Mesenchymal stem cell (in vitro differentiated cells and primary cell): ENCODE measurements around the gene PITHD1.

Experiments used
- DNase-seq: peaks from one replicate; pipeline ENCODE4 v3.0.0-alpha.2; 2013
- H2AFZ ChIP-seq: one replicate; pipeline ENCODE4 v1.6.1; 2013; ENCODE audit warnings: low read depth, mild to moderate bottlenecking, control low read depth, inconsistent platforms, low read length, moderate library complexity
- H2AK5ac ChIP-seq: 2 replicates; pipeline ENCODE4 v1.6.1; 2013; ENCODE audit warnings: low read length, moderate library complexity, mild to moderate bottlenecking, inconsistent platforms; ENCODE audit not compliant: severe bottlenecking
- H2BK120ac ChIP-seq: one replicate; pipeline ENCODE4 v1.6.1; 2013; ENCODE audit warnings: low read depth, mild to moderate bottlenecking, inconsistent platforms, low read length, moderate library complexity
- H2BK12ac ChIP-seq, 2 experiments: one replicate each; pipeline ENCODE4 v1.6.1; 2013; ENCODE audit warnings: inconsistent platforms in 2 of 2, low read length in 2 of 2, mild to moderate bottlenecking in 2 of 2, moderate library complexity in 2 of 2, control low read depth in 1 of 2
- H2BK15ac ChIP-seq: one replicate; pipeline ENCODE4 v1.6.1; 2013; ENCODE audit warnings: mild to moderate bottlenecking, low read depth, inconsistent platforms; ENCODE audit not compliant: poor library complexity, severe bottlenecking
- H2BK5ac ChIP-seq: 2 replicates; pipeline ENCODE4 v1.6.1; 2013; ENCODE audit warnings: low read depth, mild to moderate bottlenecking, low read length, control low read depth, inconsistent platforms; ENCODE audit not compliant: poor library complexity, severe bottlenecking
- H3K14ac ChIP-seq, 2 experiments: one replicate each; pipeline ENCODE4 v1.6.1; 2013; ENCODE audit warnings: inconsistent platforms in 2 of 2, low read length in 2 of 2, control low read depth in 1 of 2, mild to moderate bottlenecking in 1 of 2, moderate library complexity in 1 of 2
- H3K18ac ChIP-seq, 2 experiments: one replicate each; pipeline ENCODE4 v1.6.1; 2013; ENCODE audit warnings: inconsistent platforms in 2 of 2, low read length in 2 of 2, control low read depth in 1 of 2, low read depth in 1 of 2, mild to moderate bottlenecking in 1 of 2
- H3K23ac ChIP-seq, 2 experiments: one replicate each; pipeline ENCODE4 v1.6.1; 2013; ENCODE audit warnings: inconsistent platforms in 2 of 2, low read length in 2 of 2, mild to moderate bottlenecking in 2 of 2, moderate library complexity in 2 of 2, control low read depth in 1 of 2
- H3K27ac ChIP-seq: 2 replicates; pipeline ENCODE4 v1.5.1; 2013; ENCODE audit warnings: mild to moderate bottlenecking, moderate library complexity, low read length, control low read depth, inconsistent platforms; ENCODE audit not compliant: poor library complexity, severe bottlenecking
- H3K27me3 ChIP-seq, 2 experiments: 2 replicates each; pipeline versions ENCODE4 v1.6.1 to v1.7.0; 2013; ENCODE audit warnings: low read length in 2 of 2, mild to moderate bottlenecking in 2 of 2, moderate library complexity in 2 of 2, control low read depth in 1 of 2, inconsistent platforms in 1 of 2; ENCODE audit not compliant: control insufficient read depth in 1 of 2, insufficient read depth in 1 of 2
- H3K36me3 ChIP-seq, 2 experiments: 2 replicates each; pipeline versions ENCODE4 v1.6.1 to v1.7.0; 2013; ENCODE audit warnings: low read length in 2 of 2, control low read depth in 1 of 2, inconsistent platforms in 1 of 2, low read depth in 1 of 2, mild to moderate bottlenecking in 1 of 2; ENCODE audit not compliant: insufficient read depth in 2 of 2, control insufficient read depth in 1 of 2
- H3K4ac ChIP-seq, 2 experiments: one replicate each; pipeline ENCODE4 v1.6.1; 2013; ENCODE audit warnings: inconsistent platforms in 2 of 2, low read length in 2 of 2, mild to moderate bottlenecking in 2 of 2, moderate library complexity in 2 of 2, control low read depth in 1 of 2, low read depth in 1 of 2
- H3K4me1 ChIP-seq: 2 replicates; pipeline ENCODE4 v1.6.1; 2013; ENCODE audit warnings: low read depth, low read length, control low read depth; ENCODE audit not compliant: control insufficient read depth, insufficient read depth
- H3K4me2 ChIP-seq: 2 replicates; pipeline ENCODE4 v1.6.1; 2013; ENCODE audit warnings: low read length, mild to moderate bottlenecking, inconsistent platforms; ENCODE audit not compliant: poor library complexity, severe bottlenecking
- H3K4me3 ChIP-seq, 2 experiments: 2 replicates each; pipeline versions ENCODE4 v1.5.1 to v1.7.0; 2013; ENCODE audit warnings: low read length in 2 of 2, mild to moderate bottlenecking in 2 of 2, control low read depth in 1 of 2, low read depth in 1 of 2; ENCODE audit not compliant: insufficient read depth in 1 of 2
- H3K79me1 ChIP-seq: replicated peaks from 2 replicates; pipeline ENCODE4 v1.6.1; 2013; ENCODE audit warnings: mild to moderate bottlenecking, control low read depth, low read length, inconsistent platforms; ENCODE audit not compliant: poor library complexity, severe bottlenecking
- H3K9ac ChIP-seq: 2 replicates; pipeline ENCODE4 v1.7.0; 2013; ENCODE audit warnings: mild to moderate bottlenecking, low read length, moderate library complexity
- H3K9me3 ChIP-seq: 2 replicates; pipeline ENCODE4 v1.7.0; 2013; ENCODE audit warnings: mild to moderate bottlenecking, low read length; ENCODE audit not compliant: control insufficient read depth
- H4K8ac ChIP-seq: one replicate; pipeline ENCODE4 v1.6.1; 2013; ENCODE audit warnings: inconsistent platforms, mild to moderate bottlenecking, low read length, moderate library complexity
- H4K91ac ChIP-seq: one replicate; pipeline ENCODE4 v1.6.1; 2013; ENCODE audit warnings: mild to moderate bottlenecking, low read length, inconsistent platforms
- WGBS: methylation state at CpG from one replicate; pipeline ENCODE4 v1.1.7; 2013; ENCODE audit warnings: mixed read lengths; 5-methylcytosine and 5-hydroxymethylcytosine counted together

PITHD1 gene

GRCh38 chr1:23816361-23816760, 38.1 kb downstream of the PITHD1 start:
- H3K27ac ChIP-seq, result no peak overlapping the region
- 93% methylated on average over 2 of the region's 3 CpGs for WGBS
- no peak for DNase-seq

GRCh38 chr1:23816906-23817305, 38.7 kb downstream of the PITHD1 start:
- DNase-seq, result no peak
- Histone ChIP-seq H3K18ac (no peak overlapping the region), H3K4me1 (no peaks in the 10 kb centered on the region), H3K4me3 (no peak overlapping the region), H2BK15ac (no peak overlapping the region), H3K9me3 (no peaks in the 10 kb centered on the region), H2BK5ac (no peak overlapping the region), H2AK5ac (no peak overlapping the region), H3K23ac (no peak overlapping the region), H2BK120ac (no peak overlapping the region), H3K36me3 (peaks cover 45 to 71% of the 10 kb centered on the region in 2 experiments), H3K14ac (no peak overlapping the region), H3K4ac (no peak overlapping the region), H3K4me2 (no peak overlapping the region), H3K27me3 (no peaks in the 10 kb centered on the region), H4K91ac (no peak overlapping the region), H3K27ac (no peak overlapping the region), H2AFZ (no peak overlapping the region), H2BK12ac (no peak overlapping the region), H4K8ac (no peak overlapping the region), H3K79me1 (peaks cover 8% of the 10 kb centered on the region), H3K9ac (no peak overlapping the region)

More at GRCh38 chr1:23816361-23816760, 38.1 kb downstream of the PITHD1 start:
- no peaks in the 10 kb centered on the region for H3K4me1 ChIP-seq
- no peak overlapping the region for H3K4ac ChIP-seq
- H3K9ac ChIP-seq, result no peak overlapping the region
- no peak overlapping the region for H3K18ac ChIP-seq
- no peak overlapping the region for H4K91ac ChIP-seq
- H3K14ac ChIP-seq, result no peak overlapping the region
- H2BK5ac ChIP-seq, result no peak overlapping the region
- H3K4me2 ChIP-seq, result no peak overlapping the region
- H3K9me3 ChIP-seq, result no peaks in the 10 kb centered on the region
- no peak overlapping the region for H2BK12ac ChIP-seq
- H3K27me3 ChIP-seq, result no peaks in the 10 kb centered on the region
- H3K79me1 ChIP-seq, result peaks cover 5% of the 10 kb centered on the region
- H3K4me3 ChIP-seq, result no peak overlapping the region
- H2BK120ac ChIP-seq, result no peak overlapping the region
- no peak overlapping the region for H2AK5ac ChIP-seq
- peaks cover 46 to 76% of the 10 kb centered on the region in 2 experiments for H3K36me3 ChIP-seq
- no peak overlapping the region for H3K23ac ChIP-seq
- H2BK15ac ChIP-seq, result no peak overlapping the region
- H4K8ac ChIP-seq, result no peak overlapping the region
- H2AFZ ChIP-seq, result no peak overlapping the region

GRCh38 chr1:23817633-23818032, 39.4 kb downstream of the PITHD1 start:
- H2BK15ac ChIP-seq, result no peak overlapping the region
- no peak overlapping the region for H3K4me3 ChIP-seq
- no peak overlapping the region for H2AK5ac ChIP-seq
- no peaks in the 10 kb centered on the region for H3K4me1 ChIP-seq
- no peaks in the 10 kb centered on the region for H3K27me3 ChIP-seq
- WGBS, result 94% methylated on average over 2 of the region's 3 CpGs
- no peak overlapping the region for H3K4ac ChIP-seq
- H3K36me3 ChIP-seq, result peaks cover 38 to 63% of the 10 kb centered on the region in 2 experiments
- H2BK120ac ChIP-seq, result no peak overlapping the region
- no peaks in the 10 kb centered on the region for H3K9me3 ChIP-seq
- H2BK5ac ChIP-seq, result no peak overlapping the region
- H3K14ac ChIP-seq, result no peak overlapping the region
- no peak overlapping the region for H4K91ac ChIP-seq
- no peak overlapping the region for H3K18ac ChIP-seq
- no peak overlapping the region for H4K8ac ChIP-seq
- H3K9ac ChIP-seq, result no peak overlapping the region
- H2AFZ ChIP-seq, result no peak overlapping the region
- no peak overlapping the region for H2BK12ac ChIP-seq
- H3K27ac ChIP-seq, result no peak overlapping the region
- H3K23ac ChIP-seq, result no peak overlapping the region
- H3K4me2 ChIP-seq, result no peak overlapping the region
- H3K79me1 ChIP-seq, result peaks cover 13% of the 10 kb centered on the region
- DNase-seq, result no peak

GRCh38 chr1:23823767-23824166, 45.5 kb downstream of the PITHD1 start:
- Histone ChIP-seq H4K91ac (no peak overlapping the region), H3K23ac (no peak overlapping the region), H2AFZ (no peak overlapping the region), H2BK12ac (peak overlapping the region in 1 of 2 experiments; percentile 39), H3K9me3 (no peaks in the 10 kb centered on the region), H2BK5ac (no peak overlapping the region), H2BK120ac (no peak overlapping the region), H3K36me3 (peaks cover 5 to 14% of the 10 kb centered on the region in 2 experiments), H2AK5ac (peak overlapping the region; percentile 9), H3K4ac (no peak overlapping the region), H3K79me1 (peaks cover 20% of the 10 kb centered on the region), H3K4me3 (peak overlapping the region in 1 of 2 experiments; percentile 100), H4K8ac (no peak overlapping the region), H3K4me2 (no peak overlapping the region), H3K27me3 (no peaks in the 10 kb centered on the region), H3K27ac (no peak overlapping the region), H3K14ac (no peak overlapping the region), H3K4me1 (peaks cover 3% of the 10 kb centered on the region), H3K18ac (no peak overlapping the region), H3K9ac (peak overlapping the region; percentile 100), H2BK15ac (no peak overlapping the region)
- no peak for DNase-seq
- WGBS, result 91% methylated on average over 7 of the region's 7 CpGs
